Measurements from ENCODE around the gene CNOT3.

The CNOT3 gene

GRCh38 chr19:54199401-54199800 is 61.8 kb downstream of the CNOT3 start:
- DNase-seq, result no peak

GRCh38 chr19:54201172-54201701 is 63.7 kb downstream of the CNOT3 start:
- DNase-seq, result no peak

- no peak for DNase-seq
Measured at GRCh38 chr19:54201980-54202379, 64.4 kb downstream of the CNOT3 start.

- DNase-seq, result no peak
Measured at GRCh38 chr19:54203151-54203611, 65.6 kb downstream of the CNOT3 start.

GRCh38 chr19:54204767-54205468 is 67.4 kb downstream of the CNOT3 start:
- DNase-seq, result no peak
